HepG2 (cell line): ENCODE measurements around the gene ASTN2. TPM values are rescaled to one million over a fixed set of nuclear protein-coding genes. Genes with fewer than 3 reads are reported as not detected.

Experiments
- ATAC-seq: fragments of 200-7000 bp; cut with Tn5 transposase; 3 replicates; pipeline ENCODE4 v1.9.1; 2020; ENCODE audit warnings: mild to moderate bottlenecking, moderate library complexity
- BruUV-seq: library from RNA; stranded (reverse); fragments of 400-500 nt; replicated peaks from 2 replicates; lab custom pipeline; 2021; lab: Mats Ljungman, UMichigan
- CTCF ChIA-PET: fragments of 300-600 bp; formaldehyde crosslinking; extraction: SDS; loops from one replicate; lab custom pipeline; 2021; ENCODE audit warnings: low total read pairs, inconsistent platforms, low intra/inter-chr PET ratio; lab: Yijun Ruan, JAX
- POLR2A ChIA-PET: fragments of 350-600 bp; sonication (Branson Sonifier 250); formaldehyde crosslinking; loops from one replicate; lab custom pipeline; 2020; ENCODE audit warnings: antibody characterized with exemption, inconsistent platforms; lab: Yijun Ruan, JAX
- DNase-seq: peaks from one replicate; pipeline ENCODE4 v3.0.0-alpha.2; 2015; ENCODE audit warnings: low spot score
- FAIRE-seq: peaks from 3 replicates; lab custom pipeline; 2011; peaks lifted over from hg19 to GRCh38; lab: Jason Lieb, UNC
- H2AFZ ChIP-seq: one replicate; pipeline ENCODE4 v1.6.1; 2011; ENCODE audit warnings: low read length, inconsistent platforms
- H3K27ac ChIP-seq: fragments of 300-600 bp; 3 replicates; pipeline ENCODE4 v1.8.0; 2011; ENCODE audit warnings: mixed run types, mild to moderate bottlenecking, mixed read lengths, low read length, inconsistent platforms; ENCODE audit not compliant: insufficient read depth; ENCODE audit errors: extremely low read length
- H3K27me3 ChIP-seq, 2 experiments: fragments of 200-600 bp in 1 of 2; 2 replicates in 1 of 2; 3 replicates in 1 of 2; pipeline versions ENCODE4 v1.6.0 to v1.8.0; 2011; ENCODE audit warnings: low read length in 2 of 2, mild to moderate bottlenecking in 2 of 2, moderate library complexity in 2 of 2, inconsistent platforms in 1 of 2; ENCODE audit not compliant: insufficient read depth in 2 of 2, control insufficient read depth in 1 of 2
- H3K36me3 ChIP-seq, 2 experiments: fragments of 200-600 bp in 1 of 2; replicated peaks in 1 of 2; 2 replicates in 1 of 2; 3 replicates in 1 of 2; pipeline versions ENCODE4 v1.5.1 to v1.8.0; 2011; ENCODE audit warnings: low read length in 2 of 2, inconsistent platforms in 1 of 2; ENCODE audit not compliant: insufficient read depth in 2 of 2, control insufficient read depth in 1 of 2
- H3K4me1 ChIP-seq: 2 replicates; pipeline ENCODE4 v1.5.1; 2012; ENCODE audit warnings: low read length, inconsistent platforms; ENCODE audit not compliant: insufficient read depth
- H3K4me2 ChIP-seq: 2 replicates; pipeline ENCODE4 v1.6.0; 2011; ENCODE audit warnings: low read depth, low read length, inconsistent platforms
- H3K4me3 ChIP-seq, 3 experiments: fragments of 200-600 bp in 1 of 3; sonication (generic), shearing (Covaris generic) in 1 of 3; replicated peaks in 1 of 3; 2 replicates each; pipeline ENCODE4 v1.5.1; 2011 to 2016; ENCODE audit warnings: low read length in 3 of 3, inconsistent platforms in 2 of 3, low read depth in 2 of 3, mild to moderate bottlenecking in 2 of 3, control low read depth in 1 of 3, mixed read lengths in 1 of 3; ENCODE audit not compliant: insufficient read depth in 1 of 3
- H3K79me2 ChIP-seq: one replicate; pipeline ENCODE4 v1.6.1; 2011; ENCODE audit warnings: low read length, inconsistent platforms; ENCODE audit not compliant: insufficient read depth
- H3K9ac ChIP-seq: 2 replicates; pipeline ENCODE4 v1.6.0; 2011; ENCODE audit warnings: mild to moderate bottlenecking, low read depth, low read length, inconsistent platforms; ENCODE audit not compliant: insufficient read depth
- H3K9me3 ChIP-seq: 2 replicates; pipeline ENCODE4 v1.5.1; 2012; ENCODE audit warnings: mild to moderate bottlenecking, low read length
- H4K20me1 ChIP-seq: 2 replicates; pipeline ENCODE4 v1.6.0; 2011; ENCODE audit warnings: inconsistent platforms, mild to moderate bottlenecking, low read length, moderate library complexity; ENCODE audit not compliant: insufficient read depth
- CREB1 ChIP-seq, 2 experiments: fragments of 450-650 bp in 1 of 2; IDR thresholded peaks; 2 replicates each; pipeline ENCODE4 v1.6.1; 2016 to 2017; ENCODE audit warnings: control low read depth in 1 of 2, mild to moderate bottlenecking in 1 of 2, missing compliant biosample characterization in 1 of 2, missing genetic modification characterization in 1 of 2
- MBNL3 ChIP-seq: fragments of 250-450 bp; sonication (Bioruptor Pico); conservative IDR thresholded peaks from 2 replicates; pipeline ENCODE4 v1.8.0; 2022; ENCODE audit warnings: mild to moderate bottlenecking, inconsistent platforms
- REST ChIP-seq, 2 experiments: IDR thresholded peaks; 2 replicates each; pipeline ENCODE4 v1.6.1; 2011 to 2012; ENCODE audit warnings: low read length in 2 of 2, borderline replicate concordance in 1 of 2, low read depth in 1 of 2, mild to moderate bottlenecking in 1 of 2, moderate library complexity in 1 of 2
- STAG1 ChIP-seq: sonication (generic); formaldehyde crosslinking; IDR thresholded peaks from 2 replicates; pipeline ENCODE4 v1.4.0; 2020; ENCODE audit warnings: missing genetic modification reagents
- TP53 ChIP-seq: sonication (generic); formaldehyde crosslinking; conservative IDR thresholded peaks from 2 replicates; pipeline ENCODE4 v1.4.0; 2020; ENCODE audit warnings: missing genetic modification reagents
- ZNF17 ChIP-seq: sonication (generic); formaldehyde crosslinking; IDR thresholded peaks from 2 replicates; pipeline ENCODE4 v1.5.0; 2020; ENCODE audit warnings: mild to moderate bottlenecking, missing genetic modification reagents
- ZNF44 ChIP-seq: sonication (generic); formaldehyde crosslinking; IDR thresholded peaks from 2 replicates; pipeline ENCODE4 v1.5.1; 2020; ENCODE audit warnings: mild to moderate bottlenecking, missing genetic modification reagents
- ZNF557 ChIP-seq: sonication (generic); formaldehyde crosslinking; IDR thresholded peaks from 2 replicates; pipeline ENCODE4 v1.4.0; 2020; ENCODE audit warnings: missing genetic modification reagents
- ZNF646 ChIP-seq: sonication (generic); formaldehyde crosslinking; IDR thresholded peaks from 2 replicates; pipeline ENCODE4 v1.9.0; 2021; ENCODE audit warnings: mild to moderate bottlenecking, missing genetic modification reagents
- WGBS: methylation state at CpG from one replicate; pipeline ENCODE4 v1.1.6; 2017; ENCODE audit warnings: low lambda C conversion rate; 5-methylcytosine and 5-hydroxymethylcytosine counted together
- in situ Hi-C: cut with HindIII; loops from 2 replicates; pipeline ENCODE4 v1.10.0; 2017; ENCODE audit warnings: low pct_unique_long_range_greater_than_20kb; ENCODE audit not compliant: extremely low pct_ligation_motif_present
- intact Hi-C: fragments of 100-400 bp; cut with micrococcal nuclease; formaldehyde crosslinking; loops from one replicate; pipeline ENCODE4 v1.10.0; 2022; ENCODE audit not compliant: unreplicated experiment
- polyA plus RNA-seq, 8 experiments: library from polyadenylated mRNA; depleted of rRNA in 3 of 8; stranded (reverse) in 7 of 8; unstranded in 1 of 8; fragments of >200 nt; fragmentation: Illumina TruSeq in 4 of 8; extraction: Trizol in 4 of 8; gene quantifications; 2 replicates each; pipeline versions ENCODE4 v1.2.1 to v1.2.3, GENCODE V29; 2011 to 2016; ENCODE audit warnings: low read depth in 4 of 8, missing spikeins in 1 of 8, mixed read lengths in 1 of 8; ENCODE audit not compliant: insufficient read depth in 1 of 8
- total RNA-seq, 5 experiments: library from RNA; depleted of rRNA; stranded (reverse); fragments of >200 nt; fragmentation: Illumina TruSeq; extraction: Trizol; gene quantifications; 2 replicates each; pipeline ENCODE4 v1.2.3, GENCODE V29; 2016; ENCODE audit warnings: low read depth in 1 of 5
- TF ChIP-seq, protein P1 (sequence below): sonication (generic); formaldehyde crosslinking; IDR thresholded peaks from 2 replicates; pipeline ENCODE4 v1.4.0; 2020; ENCODE audit warnings: low read depth, mild to moderate bottlenecking, missing genetic modification reagents

The ASTN2 gene
- total and polyA plus RNA-seq, 2 of the 13 experiments (the other 11 are each of a cell fraction or from before 2014, with no cell fraction given): 5.2 to 13.5 TPM

- no peak for TF ChIP-seq ZNF646 (CRISPR knock-in tag)
- TF ChIP-seq, protein P1, sequence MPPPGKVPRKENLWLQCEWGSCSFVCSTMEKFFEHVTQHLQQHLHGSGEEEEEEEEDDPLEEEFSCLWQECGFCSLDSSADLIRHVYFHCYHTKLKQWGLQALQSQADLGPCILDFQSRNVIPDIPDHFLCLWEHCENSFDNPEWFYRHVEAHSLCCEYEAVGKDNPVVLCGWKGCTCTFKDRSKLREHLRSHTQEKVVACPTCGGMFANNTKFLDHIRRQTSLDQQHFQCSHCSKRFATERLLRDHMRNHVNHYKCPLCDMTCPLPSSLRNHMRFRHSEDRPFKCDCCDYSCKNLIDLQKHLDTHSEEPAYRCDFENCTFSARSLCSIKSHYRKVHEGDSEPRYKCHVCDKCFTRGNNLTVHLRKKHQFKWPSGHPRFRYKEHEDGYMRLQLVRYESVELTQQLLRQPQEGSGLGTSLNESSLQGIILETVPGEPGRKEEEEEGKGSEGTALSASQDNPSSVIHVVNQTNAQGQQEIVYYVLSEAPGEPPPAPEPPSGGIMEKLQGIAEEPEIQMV (CRISPR knock-in tag): no peak
Observed at GRCh38 chr9:116450378-116451139, 964.3 kb downstream of the ASTN2 start (continued).

DNA sequence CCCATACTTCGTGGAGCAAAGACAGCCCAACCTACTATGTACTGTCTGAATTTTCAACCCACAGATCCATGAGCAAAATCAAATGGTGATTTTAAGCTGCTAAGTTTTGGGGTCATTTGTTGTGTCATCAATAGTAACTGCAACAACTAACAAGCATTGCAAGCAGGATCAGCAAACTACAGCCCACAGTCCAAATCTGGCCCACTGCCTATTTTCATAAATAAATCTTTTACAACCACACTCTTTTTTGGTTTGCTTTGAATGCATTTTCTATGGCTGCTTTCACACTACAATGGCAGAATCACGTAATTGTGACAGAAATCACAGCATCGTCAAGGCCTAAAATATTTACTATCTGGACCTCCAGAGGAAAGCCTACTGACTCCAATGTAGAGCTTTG is 964.9 kb downstream of the ASTN2 start:
- no peaks in the 10 kb centered on the region for H3K79me2 ChIP-seq
- no peaks in the 10 kb centered on the region for H3K36me3 ChIP-seq
- ChIA-PET CTCF (no interaction called here), POLR2A (no interaction called here)
- no peak overlapping the region for H3K9ac ChIP-seq
- DNase-seq (no peak), ATAC-seq (no peak), FAIRE-seq (no peak)
- no peaks in the 10 kb centered on the region for H3K9me3 ChIP-seq
- in situ Hi-C loops (no loop called here), intact Hi-C loops (no loop called here)
- WGBS: 100% methylated on average over 2 of the region's 3 CpGs
- H3K27ac ChIP-seq: no peak overlapping the region
- no peak overlapping the region for H3K4me2 ChIP-seq
- BruUV-seq: no TSS peak
- no peak overlapping the region for H2AFZ ChIP-seq
- H3K27me3 ChIP-seq: no peaks in the 10 kb centered on the region
- no peaks in the 10 kb centered on the region for H4K20me1 ChIP-seq
- peaks cover 23% of the 10 kb centered on the region for H3K4me1 ChIP-seq
- H3K4me3 ChIP-seq: no peak overlapping the region
- TF ChIP-seq ZNF17 (CRISPR knock-in tag): no peak
- TF ChIP-seq ZNF557: no peak
- TF ChIP-seq CREB1 (IDR thresholded peaks at IDR 0.05): no peak
- no peak for TF ChIP-seq CREB1 (CRISPR knock-in tag; IDR thresholded peaks at IDR 0.05)
- TF ChIP-seq REST (IDR thresholded peaks at IDR 0.05; ENCODE audit: borderline replicate concordance in 1 of 2, low read depth in 1 of 2, low read length in 2 of 2): no peak
- TF ChIP-seq MBNL3: no peak
- no peak for TF ChIP-seq TP53
- TF ChIP-seq ZNF44: no peak
- no peak for TF ChIP-seq STAG1 (CRISPR knock-in tag)
